ENCODE measurements around the gene KCNMA1. TPM values are rescaled to one million over a fixed set of nuclear protein-coding genes. Genes with fewer than 3 reads are reported as not detected.
A peak's percentile ranks its signal among the peaks of the same experiment; 100 is the strongest.

Gene KCNMA1
- total RNA-seq, 4 donors from 2014 or later, result 4.6 to 10.5 (median 7.8) TPM

- 85% methylated on average over 4 of the region's 4 CpGs for WGBS
- Histone ChIP-seq H3K4me1 (no peaks in the 10 kb centered on the region), H3K9me3 (no peaks in the 10 kb centered on the region), H3K27me3 (peaks cover 5% of the 10 kb centered on the region), H3K27ac (no peak overlapping the region), H3K36me3 (no peaks in the 10 kb centered on the region), H3K4me3 (no peak overlapping the region)
- TF ChIP-seq EP300 (IDR thresholded peaks at IDR 0.05), result peak; percentile 57
- no peak for TF ChIP-seq POLR2A (IDR thresholded peaks at IDR 0.05)
- DNase-seq (ENCODE audit: low spot score in 2 of 2), result no peak
Observed at GRCh38 chr10:77555591-77556212, 81.9 kb downstream of the KCNMA1 start.

DNA sequence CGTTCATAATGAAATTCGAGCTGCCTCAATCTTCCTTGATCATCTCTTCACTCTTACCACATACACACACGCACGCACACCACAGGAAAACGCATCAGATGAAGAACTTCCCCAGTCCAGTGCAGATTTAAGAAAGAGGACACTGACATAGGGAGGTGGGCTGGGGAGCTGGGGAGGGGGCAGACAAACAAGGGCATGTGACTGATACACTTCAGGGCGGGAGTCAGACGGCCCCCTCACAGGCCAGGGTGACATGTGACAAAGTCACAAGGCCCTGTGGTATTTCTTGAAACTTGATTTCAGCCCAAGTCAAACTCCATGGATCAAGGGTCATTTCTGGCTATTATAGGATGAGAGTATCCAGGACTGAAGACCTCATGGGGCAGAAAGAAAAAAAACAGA lies 82.6 kb downstream of the KCNMA1 start:
- no peaks in the 10 kb centered on the region for H3K36me3 ChIP-seq
- TF ChIP-seq EP300 (IDR thresholded peaks at IDR 0.05) (no peak), POLR2A (IDR thresholded peaks at IDR 0.05) (no peak), CTCF (IDR thresholded peaks at IDR 0.05) (no peak), POLR2AphosphoS5 (IDR thresholded peaks at IDR 0.05) (no peak)
- 77% methylated on average over 7 of the region's 7 CpGs for WGBS
- no peak overlapping the region for H3K27ac ChIP-seq
- peaks cover 3% of the 10 kb centered on the region for H3K4me1 ChIP-seq
- no peaks in the 10 kb centered on the region for H3K9me3 ChIP-seq
- H3K4me3 ChIP-seq, result no peak overlapping the region
- DNase-seq (ENCODE audit: low spot score in 2 of 2), result no peak
- H3K27me3 ChIP-seq, result no peaks in the 10 kb centered on the region

DNA sequence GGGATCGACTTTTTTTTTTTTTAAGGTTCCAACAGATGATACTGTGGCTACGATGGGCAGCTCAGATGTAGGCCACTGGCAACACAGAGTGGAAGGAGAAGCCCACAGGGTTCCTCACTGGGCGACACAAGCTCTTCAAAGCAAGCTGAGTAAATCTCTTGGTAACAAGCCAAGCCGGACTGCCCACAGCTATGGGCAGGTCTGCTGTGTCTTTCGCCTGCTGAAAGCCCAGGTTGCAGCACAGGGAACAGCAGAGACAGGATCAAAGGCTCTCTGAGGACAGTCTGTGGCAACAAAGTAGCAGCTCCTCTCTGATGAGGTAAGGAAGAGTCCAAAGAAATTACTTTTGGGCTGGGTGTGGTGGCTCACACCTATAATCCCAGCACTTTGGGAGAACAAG lies 83.6 kb downstream of the KCNMA1 start:
- 79% methylated on average over 5 of the region's 5 CpGs for whole genome bisulfite sequencing
- no peak for DNase-seq (ENCODE audit: low spot score in 2 of 2)
- no peak overlapping the region for H3K27ac ChIP-seq
- H3K36me3 ChIP-seq, result no peaks in the 10 kb centered on the region
- TF ChIP-seq EP300 (IDR thresholded peaks at IDR 0.05) (no peak), POLR2AphosphoS5 (IDR thresholded peaks at IDR 0.05) (no peak), CTCF (IDR thresholded peaks at IDR 0.05) (no peak), POLR2A (IDR thresholded peaks at IDR 0.05) (no peak)
- no peaks in the 10 kb centered on the region for H3K9me3 ChIP-seq
- no peak overlapping the region for H3K4me3 ChIP-seq
- no peaks in the 10 kb centered on the region for H3K27me3 ChIP-seq
- peaks cover 3% of the 10 kb centered on the region for H3K4me1 ChIP-seq

DNA sequence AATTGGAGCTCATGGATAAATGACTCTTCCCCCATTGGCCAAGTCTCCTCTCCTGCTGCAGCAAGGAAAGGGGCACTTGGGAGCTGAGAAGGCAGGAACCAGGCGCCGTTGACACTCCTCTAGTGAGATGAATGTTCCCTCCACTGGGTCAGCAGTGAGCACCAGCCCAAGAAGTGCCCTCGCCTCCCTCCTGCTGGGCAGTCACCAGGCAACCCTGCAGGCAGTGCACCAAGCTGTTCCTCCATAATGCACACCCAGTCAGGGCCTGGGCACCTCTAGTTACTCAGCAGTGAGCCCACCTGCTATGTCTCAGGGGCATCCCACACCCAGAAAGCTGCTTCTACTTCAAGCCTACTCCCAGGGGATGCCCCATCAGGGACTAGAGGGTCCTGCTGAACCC lies 84.3 kb downstream of the KCNMA1 start:
- H3K4me1 ChIP-seq, result peaks cover 3% of the 10 kb centered on the region
- no peaks in the 10 kb centered on the region for H3K36me3 ChIP-seq
- 79% methylated on average over 3 of the region's 3 CpGs for WGBS
- no peak for DNase-seq (ENCODE audit: low spot score in 2 of 2)
- no peak for TF ChIP-seq EP300 (IDR thresholded peaks at IDR 0.05)
- no peak for TF ChIP-seq POLR2A (IDR thresholded peaks at IDR 0.05)
- no peak for TF ChIP-seq POLR2AphosphoS5 (IDR thresholded peaks at IDR 0.05)
- no peak for TF ChIP-seq CTCF (IDR thresholded peaks at IDR 0.05)
- H3K27ac ChIP-seq, result no peak overlapping the region
- no peaks in the 10 kb centered on the region for H3K9me3 ChIP-seq
- H3K4me3 ChIP-seq, result no peak overlapping the region
- H3K27me3 ChIP-seq, result no peaks in the 10 kb centered on the region

DNA sequence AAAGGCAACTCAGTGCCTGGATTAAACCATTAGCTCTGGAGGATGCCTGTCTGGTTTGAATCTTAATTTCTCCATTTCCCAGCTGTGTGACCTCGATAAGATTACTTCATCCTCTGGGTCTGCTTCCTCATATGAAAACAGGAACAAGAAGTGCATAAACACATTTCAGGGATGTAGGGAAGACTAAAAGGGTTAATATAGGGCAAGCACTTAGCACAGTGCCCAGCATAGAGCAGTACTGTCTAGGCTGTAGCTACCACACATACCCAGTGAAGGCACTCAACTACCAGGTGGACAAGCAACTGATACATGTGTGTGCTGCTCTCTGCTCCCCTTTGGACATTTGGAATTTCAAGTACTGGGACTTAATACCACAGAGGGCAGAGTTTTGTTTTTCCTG lies 85.4 kb downstream of the KCNMA1 start:
- Histone ChIP-seq H3K27me3 (no peaks in the 10 kb centered on the region), H3K36me3 (no peaks in the 10 kb centered on the region), H3K27ac (no peak overlapping the region), H3K4me3 (no peak overlapping the region), H3K4me1 (peaks cover 3% of the 10 kb centered on the region), H3K9me3 (no peaks in the 10 kb centered on the region)
- 64% methylated on average over 1 of the region's 1 CpG for WGBS
- TF ChIP-seq EP300 (IDR thresholded peaks at IDR 0.05), result no peak
- no peak for TF ChIP-seq POLR2AphosphoS5 (IDR thresholded peaks at IDR 0.05)
- TF ChIP-seq POLR2A (IDR thresholded peaks at IDR 0.05), result no peak
- no peak for TF ChIP-seq CTCF (IDR thresholded peaks at IDR 0.05)
- no peak for DNase-seq (ENCODE audit: low spot score in 2 of 2)

- 48% methylated on average over 10 of the region's 10 CpGs for WGBS
- no peak for TF ChIP-seq CTCF (IDR thresholded peaks at IDR 0.05)
- no peak for TF ChIP-seq POLR2AphosphoS5 (IDR thresholded peaks at IDR 0.05)
- no peak for TF ChIP-seq EP300 (IDR thresholded peaks at IDR 0.05)
- no peak for TF ChIP-seq POLR2A (IDR thresholded peaks at IDR 0.05)
- no peaks in the 10 kb centered on the region for H3K36me3 ChIP-seq
- no peak overlapping the region for H3K27ac ChIP-seq
- no peaks in the 10 kb centered on the region for H3K9me3 ChIP-seq
- no peak for DNase-seq (ENCODE audit: low spot score in 2 of 2)
- H3K4me3 ChIP-seq, result no peak overlapping the region
- H3K27me3 ChIP-seq, result no peaks in the 10 kb centered on the region
- H3K4me1 ChIP-seq, result peaks cover 3% of the 10 kb centered on the region
Observed at GRCh38 chr10:77550378-77550777, 87.2 kb downstream of the KCNMA1 start.
